Panc1 (cell line): ENCODE measurements around the gene IL17C. TPM values are rescaled to one million over a fixed set of nuclear protein-coding genes. Genes with fewer than 3 reads are reported as not detected.

Source experiments
- ATAC-seq: fragments of 200-7000 bp; cut with Tn5 transposase; 2 replicates; pipeline ENCODE4 v1.9.1; 2020; ENCODE audit warnings: mild to moderate bottlenecking, moderate library complexity
- BruUV-seq: library from RNA; stranded (reverse); fragments of 400-500 nt; replicated peaks from 2 replicates; lab custom pipeline; 2021; lab: Mats Ljungman, UMichigan
- CTCF ChIA-PET: fragments of 300-600 bp; sonication (Branson Sonifier 250); formaldehyde crosslinking; loops from one replicate; lab custom pipeline; 2022; ENCODE audit warnings: antibody characterized with exemption; lab: Charles Lee
- POLR2A ChIA-PET: fragments of 300-600 bp; sonication (Branson Sonifier 250); formaldehyde crosslinking; loops from one replicate; lab custom pipeline; 2022; ENCODE audit warnings: antibody characterized with exemption; lab: Charles Lee
- DNase-seq: peaks from one replicate; pipeline ENCODE4 v3.0.0-alpha.2; 2010; ENCODE audit warnings: low read depth, low spot score
- H3K27ac ChIP-seq: 2 replicates; pipeline ENCODE4 v1.5.1; 2011; ENCODE audit warnings: mild to moderate bottlenecking, low read length, inconsistent platforms
- H3K27me3 ChIP-seq: fragments of 200-500 bp; sonication (Bioruptor generic); 2 replicates; pipeline ENCODE4 v1.6.0; 2014; ENCODE audit warnings: low read length, inconsistent platforms; ENCODE audit not compliant: control insufficient read depth, insufficient read depth
- H3K36me3 ChIP-seq: fragments of 200-500 bp; sonication (Bioruptor generic); 2 replicates; pipeline ENCODE4 v1.5.1; 2014; ENCODE audit warnings: inconsistent platforms, mild to moderate bottlenecking, low read length, moderate library complexity; ENCODE audit not compliant: control insufficient read depth, insufficient read depth
- H3K4me1 ChIP-seq: 2 replicates; pipeline ENCODE4 v1.5.1; 2011; ENCODE audit warnings: inconsistent platforms, mild to moderate bottlenecking, low read length, moderate library complexity; ENCODE audit not compliant: control insufficient read depth, insufficient read depth
- H3K4me3 ChIP-seq, 2 experiments: 2 replicates each; pipeline ENCODE4 v1.5.1; 2011 to 2012; ENCODE audit warnings: low read depth in 2 of 2, low read length in 2 of 2, mild to moderate bottlenecking in 2 of 2, inconsistent platforms in 1 of 2, moderate library complexity in 1 of 2
- H3K9me3 ChIP-seq: fragments of 200-500 bp; sonication (Bioruptor generic); 2 replicates; pipeline ENCODE4 v1.5.1; 2014; ENCODE audit warnings: low read depth, mild to moderate bottlenecking, inconsistent platforms, low read length, moderate library complexity; ENCODE audit not compliant: control insufficient read depth, insufficient read depth
- CTCF ChIP-seq: fragments of 450-650 bp; IDR thresholded peaks from 2 replicates; pipeline ENCODE4 v1.5.1; 2017; ENCODE audit warnings: mild to moderate bottlenecking
- POLR2AphosphoS5 ChIP-seq: IDR thresholded peaks from 2 replicates; pipeline ENCODE4 v1.6.1; 2012; ENCODE audit warnings: mild to moderate bottlenecking, low read depth, low read length, moderate library complexity
- REST ChIP-seq, 2 experiments: IDR thresholded peaks; 2 replicates each; pipeline ENCODE4 v1.6.1; 2011 to 2012; ENCODE audit warnings: low read depth in 2 of 2, control low read depth in 1 of 2, low read length in 1 of 2, mild to moderate bottlenecking in 1 of 2, moderate library complexity in 1 of 2; ENCODE audit not compliant: insufficient read depth in 1 of 2
- SIN3A ChIP-seq: IDR thresholded peaks from 2 replicates; pipeline ENCODE4 v1.6.1; 2012; ENCODE audit warnings: low read depth, mild to moderate bottlenecking, low read length, moderate library complexity, borderline replicate concordance; ENCODE audit not compliant: insufficient read depth
- TCF7L2 ChIP-seq: IDR thresholded peaks from 2 replicates; pipeline ENCODE4 v1.6.1; 2011; ENCODE audit warnings: mild to moderate bottlenecking, low read depth, low read length, inconsistent platforms
- in situ Hi-C: cut with HindIII; loops from 2 replicates; pipeline ENCODE4 v1.10.0; 2016; ENCODE audit warnings: low sequenced_read_pairs, low pct_unique_long_range_greater_than_20kb
- intact Hi-C: fragments of 100-400 bp; cut with micrococcal nuclease; formaldehyde crosslinking; loops from one replicate; pipeline ENCODE4 v1.10.0; 2022; ENCODE audit not compliant: unreplicated experiment
- total RNA-seq: library from RNA; stranded (reverse); gene quantifications from one replicate; pipeline ENCODE4 v1.2.1, GENCODE V29; 2021; ENCODE audit not compliant: unreplicated experiment

The IL17C gene
- total RNA-seq, 1 experiment from 2014 or later: not detected

- H3K4me1 ChIP-seq: no peaks in the 10 kb centered on the region
- H3K4me3 ChIP-seq: no peak overlapping the region
- BruUV-seq: no TSS peak
- CTCF ChIA-PET: interaction anchor here (0.8 kb wide), 1 partner anchor 192 kb away, joined by 3 read pairs; no protein-coding TSS in a partner anchor
- in situ Hi-C loops: no loop called here
- ATAC-seq (no peak), DNase-seq (no peak)
- no peaks in the 10 kb centered on the region for H3K27me3 ChIP-seq
- no peaks in the 10 kb centered on the region for H3K9me3 ChIP-seq
- intact Hi-C loops: no loop called here
- TF ChIP-seq REST (IDR thresholded peaks at IDR 0.05; ENCODE audit: insufficient read depth in 1 of 2, low read depth in 2 of 2, low read length in 1 of 2) (no peak), TCF7L2 (no peak), SIN3A (no peak), POLR2AphosphoS5 (no peak), CTCF (no peak)
- POLR2A ChIA-PET: no interaction called here
- no peak overlapping the region for H3K27ac ChIP-seq
- 0 out of 2 replicates have a peak, but pooled peaks cover 2% of the 10 kb centered on the region for H3K36me3 ChIP-seq
These were observed 48.9 kb upstream of the IL17C start for GRCh38 chr16:88589441-88589840.

- in situ Hi-C loops: no loop called here
These were observed 46.8 kb upstream of the IL17C start for GRCh38 chr16:88591577-88592021.

More at GRCh38 chr16:88591577-88592021, 46.8 kb upstream of the IL17C start:
- H3K4me3 ChIP-seq: no peak overlapping the region
- TF ChIP-seq CTCF (no peak), SIN3A (no peak), POLR2AphosphoS5 (no peak), REST (IDR thresholded peaks at IDR 0.05; ENCODE audit: insufficient read depth in 1 of 2, low read depth in 2 of 2, low read length in 1 of 2) (no peak), TCF7L2 (no peak)
- no peak overlapping the region for H3K27ac ChIP-seq
- intact Hi-C loops: no loop called here
- H3K4me1 ChIP-seq: no peaks in the 10 kb centered on the region
- H3K36me3 ChIP-seq: no peaks in the 10 kb centered on the region
- no peak for ATAC-seq
- H3K9me3 ChIP-seq: no peaks in the 10 kb centered on the region
- BruUV-seq: no TSS peak
- H3K27me3 ChIP-seq: no peaks in the 10 kb centered on the region
- DNase-seq: no peak
- ChIA-PET CTCF (no interaction called here), POLR2A (interaction anchor here (0.8 kb wide), 1 partner anchor 498 kb away, joined by 6 read pairs; no protein-coding TSS in a partner anchor)
